HG03378 (cell line): ENCODE measurements around the gene LRRC8B.

ENCODE experiments used
- ATAC-seq: cut with Tn5 transposase; IDR thresholded peaks from one replicate; pipeline ENCODE4 v1.9.1; 2021; ENCODE audit warnings: mild to moderate bottlenecking, moderate library complexity; ENCODE audit not compliant: unreplicated experiment

Gene LRRC8B

DNA sequence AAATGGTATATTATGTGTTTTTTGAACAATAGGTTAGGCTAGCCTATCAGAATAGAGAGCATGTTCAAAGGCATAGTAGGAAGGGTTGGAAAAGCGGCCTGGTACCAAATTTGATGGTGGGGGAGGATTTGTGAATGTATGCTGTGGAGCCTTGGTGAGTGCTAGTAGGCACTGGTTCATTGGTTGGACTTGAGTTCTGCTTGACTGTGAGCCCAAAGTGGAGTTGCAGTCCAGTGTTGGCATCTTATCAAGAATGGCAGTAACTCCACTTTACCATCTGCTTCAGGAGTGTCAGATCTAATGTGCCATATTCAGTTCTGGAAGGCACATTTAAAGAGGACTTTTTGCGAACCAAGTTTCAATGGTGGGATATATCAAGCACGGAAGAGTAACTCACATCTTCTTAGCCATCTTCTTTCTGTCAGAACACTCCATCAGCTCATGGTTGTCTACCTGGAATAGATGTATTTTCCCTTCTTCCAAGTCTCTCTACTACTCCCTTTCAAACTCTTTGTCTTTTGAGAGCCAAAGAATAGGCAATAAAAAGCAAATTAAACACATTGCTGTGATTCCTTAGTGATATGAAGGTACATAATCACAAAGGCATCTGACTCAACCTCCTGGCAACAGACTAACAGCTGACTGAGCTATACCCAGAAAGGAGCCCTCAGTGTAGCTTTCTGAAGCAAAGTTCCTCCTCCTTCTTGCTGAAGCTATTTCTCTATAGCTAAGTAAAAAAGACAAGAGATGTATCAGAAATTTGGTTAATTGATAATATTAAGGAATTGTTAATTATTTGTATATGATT is 21.7 kb downstream of the LRRC8B start:
- ATAC-seq, result no peak

DNA sequence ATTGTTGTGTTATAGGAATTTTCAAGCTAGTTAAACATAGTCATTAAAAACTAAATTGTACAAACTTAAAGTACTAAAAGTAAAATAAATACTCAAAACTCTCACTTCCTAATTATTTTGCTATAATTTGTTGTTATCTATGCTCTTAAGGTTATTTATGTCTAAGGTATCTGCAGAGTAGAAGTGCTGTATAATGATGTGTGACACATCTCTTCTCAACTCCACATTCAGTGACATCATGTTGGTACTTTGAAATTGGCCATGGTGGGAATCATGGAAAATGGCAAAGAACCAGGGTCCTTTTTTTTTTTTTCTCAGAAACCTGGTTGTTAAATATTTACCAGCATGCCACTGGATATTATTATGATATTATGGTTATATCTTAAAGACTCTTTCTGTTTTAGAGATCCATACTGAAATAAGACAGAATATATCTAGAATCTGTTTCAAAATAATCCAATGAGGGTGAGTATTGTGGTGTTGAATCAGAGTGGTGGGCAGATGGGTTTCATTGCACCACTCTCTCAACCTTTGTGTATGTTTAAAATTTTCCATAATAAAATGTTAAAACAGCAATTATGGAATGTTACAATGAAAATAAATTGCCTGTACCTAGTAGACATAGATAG is 22.4 kb downstream of the LRRC8B start:
- ATAC-seq, result no peak

DNA sequence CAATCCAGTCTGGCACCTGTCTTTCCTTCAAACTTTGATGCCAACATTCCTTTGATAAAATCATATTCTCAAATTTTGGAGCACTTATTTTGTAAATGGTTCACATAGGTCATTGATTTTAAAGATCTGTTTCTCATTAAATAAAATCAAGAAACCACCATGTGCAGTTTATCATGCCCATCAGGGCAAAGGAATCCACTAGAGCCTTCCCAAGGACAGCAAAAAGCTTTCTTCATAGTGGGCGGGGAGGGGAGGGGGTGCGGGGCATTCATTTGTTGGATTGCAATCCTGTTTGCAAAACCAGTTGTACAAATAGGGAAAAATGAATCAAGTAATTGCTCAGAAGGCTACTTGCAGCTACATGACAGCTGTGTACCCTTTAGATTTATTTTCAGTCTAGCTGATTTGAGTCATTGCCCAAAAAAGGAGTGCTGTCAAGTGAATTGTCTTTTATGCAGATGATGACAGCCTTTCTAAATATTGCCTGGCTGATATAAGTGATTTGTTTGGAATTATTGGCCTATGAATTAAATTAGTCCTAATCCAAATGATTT is 23.0 kb downstream of the LRRC8B start:
- no peak for ATAC-seq

- ATAC-seq, result no peak
Measured at GRCh38 chr1:89548122-89548857, 23.7 kb downstream of the LRRC8B start.

DNA sequence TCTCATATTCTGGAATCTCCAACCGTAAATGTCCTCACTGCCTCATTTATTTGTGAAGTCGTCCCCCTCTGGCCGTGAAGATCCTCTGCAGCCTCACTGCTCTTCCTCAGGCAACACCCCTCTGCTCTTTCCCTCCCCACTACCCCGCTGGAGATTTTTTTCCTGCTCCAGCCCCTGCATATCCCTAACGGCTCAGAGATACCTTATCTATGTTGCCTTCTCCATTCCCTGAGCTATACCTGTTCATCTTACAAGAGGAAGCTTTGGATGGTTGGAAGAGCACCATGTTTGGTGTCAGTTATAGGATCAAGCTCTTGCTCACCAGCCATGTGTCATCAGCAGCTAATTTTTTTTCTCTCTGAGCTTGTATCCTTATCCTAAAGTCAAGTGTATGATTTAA is 26.4 kb downstream of the LRRC8B start:
- no peak for ATAC-seq

- peak; percentile 89 for ATAC-seq
Measured at GRCh38 chr1:89552471-89553081, 27.9 kb downstream of the LRRC8B start.

GRCh38 chr1:89553157-89553556 is 28.5 kb downstream of the LRRC8B start:
- peak; percentile 4 for ATAC-seq

GRCh38 chr1:89555550-89555949 is 30.9 kb downstream of the LRRC8B start:
- no peak for ATAC-seq

DNA sequence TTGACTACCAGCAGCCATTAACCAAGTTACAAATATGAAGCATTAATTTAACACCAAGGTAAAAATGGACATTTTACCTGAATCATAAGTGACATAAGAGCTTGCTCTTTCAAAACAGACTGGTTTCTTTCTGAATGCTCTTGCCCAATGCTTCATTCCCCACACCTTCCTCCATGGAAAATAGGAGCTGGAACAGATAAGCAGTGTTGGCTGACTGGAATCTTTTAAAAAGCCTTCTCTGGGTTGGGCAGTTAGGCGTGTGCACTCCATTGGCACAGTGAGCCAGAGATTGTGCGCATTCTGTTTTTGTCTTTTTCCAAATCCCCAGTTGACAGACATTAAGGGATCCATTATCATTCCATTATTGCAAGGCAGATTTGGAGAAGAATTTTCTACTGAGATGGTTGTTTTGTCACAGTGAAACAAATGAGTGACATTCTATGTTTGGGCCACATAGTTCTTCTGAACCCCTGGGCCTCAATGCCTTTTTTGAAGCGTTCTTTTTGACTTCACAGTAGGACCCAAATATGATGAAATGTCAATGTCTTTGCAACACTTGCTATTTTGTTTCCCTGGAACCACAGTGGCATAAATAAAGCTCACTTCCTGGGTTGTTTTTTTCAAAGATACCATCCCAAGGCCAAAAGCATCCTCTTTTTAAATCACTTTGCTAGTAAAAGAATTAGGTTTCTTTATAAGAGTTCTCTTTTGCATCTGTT is 32.3 kb downstream of the LRRC8B start:
- ATAC-seq, result no peak

DNA sequence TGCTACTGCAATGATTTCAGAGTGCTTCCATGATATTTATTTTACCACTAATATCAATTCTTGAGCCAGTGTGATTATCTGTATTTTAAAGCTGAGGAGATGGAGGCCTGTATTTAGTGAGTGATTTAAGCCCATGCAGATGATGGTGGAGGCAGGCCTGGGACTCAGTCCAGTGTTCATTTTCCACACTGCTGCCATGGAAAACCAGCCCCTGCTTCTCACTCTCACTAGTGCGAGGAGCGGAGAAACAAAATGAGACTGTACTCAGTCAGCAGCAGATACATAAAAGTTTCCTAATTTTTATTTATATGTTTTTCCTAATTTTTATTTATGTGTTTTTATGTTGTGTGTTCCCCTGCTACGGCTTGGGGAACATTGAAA is 32.8 kb downstream of the LRRC8B start:
- no peak for ATAC-seq

GRCh38 chr1:89557956-89558355 is 33.3 kb downstream of the LRRC8B start:
- no peak for ATAC-seq

DNA sequence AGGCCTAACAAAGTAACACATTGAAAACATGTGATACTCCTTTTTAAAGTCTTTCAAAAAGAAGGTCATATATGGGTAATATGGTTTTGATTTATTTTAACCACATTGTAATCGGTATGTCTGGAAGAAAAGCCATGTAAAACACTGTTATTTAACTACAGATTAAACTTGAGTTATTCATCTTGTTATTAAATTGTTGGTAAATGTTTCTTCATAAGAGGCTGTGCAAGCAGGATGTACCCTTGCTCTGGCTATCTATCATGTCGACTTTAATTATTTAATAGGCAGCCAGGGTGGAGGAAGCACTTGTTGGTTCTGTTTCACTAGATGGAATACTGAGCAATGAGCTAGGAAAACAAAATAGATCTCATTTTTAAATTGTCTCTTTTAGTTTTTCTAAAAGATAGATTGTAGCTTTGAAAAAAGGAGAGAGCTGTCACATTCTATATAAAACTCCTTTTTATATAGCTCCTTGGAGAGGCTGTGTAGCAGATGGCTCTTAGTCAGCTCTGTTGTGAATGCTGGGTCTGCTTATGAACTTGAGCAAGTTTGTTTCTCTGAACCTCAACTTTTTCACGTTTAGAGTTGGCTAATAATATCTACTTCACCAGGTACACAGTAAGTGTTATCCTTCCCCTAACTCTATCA is 39.5 kb downstream of the LRRC8B start:
- no peak for ATAC-seq

DNA sequence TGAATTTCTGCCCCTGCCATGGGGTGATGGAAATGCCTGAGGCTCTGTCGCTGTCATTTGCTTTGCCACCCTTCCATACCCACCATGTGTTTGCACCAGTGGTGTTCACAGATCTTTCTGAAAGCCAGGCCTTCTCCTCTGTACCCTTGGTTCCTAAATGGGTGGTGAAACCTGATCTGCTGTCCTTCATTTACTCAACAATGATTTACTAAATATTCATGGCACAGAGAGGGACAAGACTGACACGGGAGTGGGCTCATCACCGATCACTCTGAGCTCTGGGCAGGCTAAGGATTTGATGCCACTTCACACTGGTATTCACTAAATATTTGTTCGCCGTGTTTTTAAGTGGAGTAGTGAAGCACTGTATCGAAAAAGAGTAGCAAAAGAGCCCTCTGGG is 40.9 kb downstream of the LRRC8B start:
- no peak for ATAC-seq

GRCh38 chr1:89566761-89567174 is 42.1 kb downstream of the LRRC8B start:
- ATAC-seq, result no peak

GRCh38 chr1:89567797-89568196 is 43.2 kb downstream of the LRRC8B start:
- no peak for ATAC-seq

- ATAC-seq, result no peak
Measured at GRCh38 chr1:89573410-89573809, 48.8 kb downstream of the LRRC8B start.

DNA sequence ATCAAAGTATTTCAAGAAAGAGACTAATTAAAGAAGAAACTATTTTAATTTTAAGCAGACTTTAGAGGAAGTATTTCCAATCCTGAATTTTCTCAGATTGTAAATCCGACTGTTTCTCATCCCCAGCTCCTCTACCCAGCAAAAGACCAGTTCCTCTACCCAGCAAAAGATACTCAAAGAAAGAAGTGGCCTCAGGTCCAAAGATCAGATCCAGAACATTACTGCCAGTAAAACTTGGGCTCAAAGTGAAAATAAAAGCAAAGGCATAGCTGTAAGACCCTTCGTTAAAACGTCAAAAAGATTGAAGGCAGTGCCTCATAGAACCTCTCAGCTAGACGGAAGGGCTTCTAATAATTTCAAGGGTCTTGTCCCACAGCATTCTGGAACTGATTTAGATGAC is 50.0 kb downstream of the LRRC8B start:
- ATAC-seq, result no peak

DNA sequence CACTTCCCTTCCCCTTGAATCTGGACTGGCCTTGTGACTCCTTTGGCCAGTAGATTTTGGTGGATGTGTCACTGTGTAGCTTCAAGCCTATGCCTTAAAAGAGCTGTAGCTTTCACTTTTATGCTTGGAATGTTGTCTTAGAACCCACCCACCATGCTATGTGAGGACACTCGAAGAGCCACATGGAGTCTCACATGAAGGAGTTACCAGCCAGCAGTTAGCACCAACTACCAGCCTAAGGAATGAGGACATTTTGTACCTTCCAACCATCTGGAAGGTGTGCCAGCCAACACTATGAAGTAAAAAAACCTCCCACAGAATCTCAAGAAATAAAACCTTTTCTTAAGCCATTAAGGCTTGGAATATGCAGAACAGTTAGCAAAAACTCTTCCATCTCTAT is 50.6 kb downstream of the LRRC8B start:
- ATAC-seq, result no peak

GRCh38 chr1:89576013-89576412 is 51.4 kb downstream of the LRRC8B start:
- ATAC-seq, result no peak

DNA sequence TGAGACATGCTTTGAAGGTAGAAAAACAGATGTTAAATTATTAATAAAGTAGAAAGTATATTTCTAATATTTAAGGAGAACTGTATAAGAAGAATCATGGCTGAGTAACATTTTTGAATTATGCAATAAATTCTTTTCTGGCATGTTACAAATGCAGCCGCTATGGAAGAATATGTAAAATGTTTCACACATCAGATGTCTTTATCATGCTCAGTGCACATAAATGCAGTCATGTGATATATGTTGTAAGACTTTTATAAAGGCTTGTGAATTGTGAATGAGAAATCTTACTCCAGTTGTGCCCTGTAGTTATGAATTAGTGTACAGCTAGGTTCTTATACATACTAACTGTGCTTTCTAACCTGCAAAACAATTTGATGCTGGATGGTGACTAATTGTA is 53.5 kb downstream of the LRRC8B start:
- ATAC-seq, result no peak
